Prostate gland (tissue), 2 donors: ENCODE results near the gene OR10V1. TPM values are rescaled to one million over a fixed set of nuclear protein-coding genes. Genes with fewer than 3 reads are reported as not detected.

Experiments used
- DNase-seq: peaks from one replicate; pipeline ENCODE4 v3.0.0-alpha.2; 2019; ENCODE audit warnings: low spot score
- H3K27ac ChIP-seq, 2 donors: fragments of 200-600 bp; sonication (generic); 2 replicates each; pipeline ENCODE4 v1.5.1; 2017 to 2019
- H3K27me3 ChIP-seq: fragments of 200-600 bp; sonication (generic); replicated peaks from 2 replicates; pipeline ENCODE4 v1.5.1; 2019; ENCODE audit not compliant: insufficient read depth
- H3K36me3 ChIP-seq, 2 donors: fragments of 200-600 bp; sonication (generic); 1 replicate in 1 of 2; 2 replicates in 1 of 2; pipeline versions ENCODE4 v1.5.1 to v1.8.1; 2017 to 2019
- H3K4me1 ChIP-seq: fragments of 200-600 bp; sonication (generic); replicated peaks from 2 replicates; pipeline ENCODE4 v1.5.1; 2019
- H3K4me3 ChIP-seq, 2 donors: fragments of 200-600 bp; sonication (generic); 2 replicates each; pipeline ENCODE4 v1.5.1; 2017 to 2019
- H3K9me3 ChIP-seq: fragments of 200-600 bp; sonication (generic); 2 replicates; pipeline ENCODE4 v1.5.1; 2017
- CTCF ChIP-seq, 4 experiments: fragments of 200-600 bp in 2 of 4; fragments of 450-650 bp in 2 of 4; sonication (generic) in 2 of 4; IDR thresholded peaks; 1 replicate in 3 of 4; 2 replicates in 1 of 4; pipeline ENCODE4 v1.5.1; 2016 to 2019; ENCODE audit warnings: antibody characterized with exemption in 4 of 4, mild to moderate bottlenecking in 2 of 4, moderate library complexity in 2 of 4
- POLR2A ChIP-seq: fragments of 450-650 bp; IDR thresholded peaks from one replicate; pipeline ENCODE4 v1.6.1; 2016; ENCODE audit warnings: antibody characterized with exemption, mild to moderate bottlenecking
- POLR2AphosphoS5 ChIP-seq: sonication (generic); formaldehyde crosslinking; IDR thresholded peaks from one replicate; pipeline ENCODE4 v1.6.1; 2017; ENCODE audit warnings: antibody characterized with exemption
- WGBS: methylation state at CpG from one replicate; pipeline ENCODE4 v1.1.5; 2018; 5-methylcytosine and 5-hydroxymethylcytosine counted together
- intact Hi-C: fragments of 100-400 bp; cut with DNase I; formaldehyde crosslinking; loops from one replicate; pipeline ENCODE4 v1.14.2; 2022
- total RNA-seq, 2 donors: library from RNA; depleted of rRNA; stranded (reverse); fragments of >200 nt; gene quantifications; one replicate each; pipeline ENCODE4 v1.1.0, GENCODE V29; 2016

Gene OR10V1
- total RNA-seq, 2 donors from 2014 or later: not detected

- 52% methylated on average over 2 of the region's 2 CpGs for WGBS
- no peak for DNase-seq
- intact Hi-C loops: no loop called here
- TF ChIP-seq CTCF (IDR thresholded peaks at IDR 0.05): no peak
- TF ChIP-seq POLR2AphosphoS5: no peak
- no peak for TF ChIP-seq POLR2A
- no peak overlapping the region for H3K27ac ChIP-seq
- H3K4me3 ChIP-seq: no peak overlapping the region
- H3K9me3 ChIP-seq: no peaks in the 10 kb centered on the region
- no peaks in the 10 kb centered on the region for H3K27me3 ChIP-seq
- H3K4me1 ChIP-seq: no peaks in the 10 kb centered on the region
- H3K36me3 ChIP-seq: no peaks in the 10 kb centered on the region
Observed at GRCh38 chr11:59719556-59719955, 5.9 kb upstream of the OR10V1 start.

- intact Hi-C loops: no loop called here
- Histone ChIP-seq H3K36me3 (no peaks in the 10 kb centered on the region), H3K4me1 (no peaks in the 10 kb centered on the region), H3K9me3 (no peaks in the 10 kb centered on the region), H3K4me3 (no peak overlapping the region), H3K27me3 (no peaks in the 10 kb centered on the region), H3K27ac (no peak overlapping the region)
- TF ChIP-seq CTCF (IDR thresholded peaks at IDR 0.05) (no peak), POLR2AphosphoS5 (no peak), POLR2A (no peak)
- 84% methylated on average over 3 of the region's 3 CpGs for WGBS
- DNase-seq: no peak
Observed at GRCh38 chr11:59716051-59716450, 2.4 kb upstream of the OR10V1 start.

DNA sequence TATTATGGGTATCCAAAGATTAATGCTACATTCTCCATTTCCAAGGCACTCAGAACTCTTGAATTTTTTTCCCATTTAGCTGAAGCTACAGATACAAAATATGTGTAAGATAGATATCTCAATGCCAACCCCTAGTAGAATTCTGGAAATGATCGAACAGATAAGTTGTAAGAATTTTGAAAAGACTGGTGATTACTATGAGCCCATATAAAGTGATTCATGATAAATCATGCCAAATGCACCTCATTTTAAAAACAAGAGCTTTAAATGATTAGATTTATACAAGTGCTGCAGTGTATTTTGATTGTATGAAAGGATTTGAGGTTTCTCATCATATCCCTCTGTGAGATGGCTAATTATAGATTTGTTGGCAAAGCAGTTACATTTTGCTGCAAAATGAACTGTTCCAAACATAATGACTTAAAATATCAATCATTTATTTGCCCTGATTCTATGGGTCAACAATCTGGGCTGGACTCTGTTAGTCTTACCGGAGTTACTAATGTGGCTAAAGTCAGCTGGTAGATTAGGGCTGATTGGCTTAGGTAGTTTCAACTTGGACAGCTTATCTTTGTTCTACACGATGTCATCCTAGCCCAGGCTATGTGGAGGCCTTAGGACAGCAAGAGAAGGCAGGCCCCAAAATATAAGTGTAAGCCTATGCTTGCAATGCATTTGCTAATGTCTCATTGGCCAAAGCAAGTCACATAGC lies 3.4 kb downstream of the OR10V1 start:
- Histone ChIP-seq H3K27me3 (no peaks in the 10 kb centered on the region), H3K4me1 (no peaks in the 10 kb centered on the region), H3K27ac (no peak overlapping the region), H3K36me3 (no peaks in the 10 kb centered on the region), H3K9me3 (no peaks in the 10 kb centered on the region), H3K4me3 (no peak overlapping the region)
- intact Hi-C loops: no loop called here
- 82% methylated on average over 3 of the region's 3 CpGs for WGBS
- TF ChIP-seq CTCF (IDR thresholded peaks at IDR 0.05): no peak
- TF ChIP-seq POLR2A: no peak
- TF ChIP-seq POLR2AphosphoS5: no peak
- DNase-seq: no peak

- Histone ChIP-seq H3K4me1 (no peaks in the 10 kb centered on the region), H3K9me3 (no peaks in the 10 kb centered on the region), H3K27me3 (no peaks in the 10 kb centered on the region), H3K4me3 (no peak overlapping the region), H3K36me3 (no peaks in the 10 kb centered on the region), H3K27ac (no peak overlapping the region)
- intact Hi-C loops: no loop called here
- no peak for DNase-seq
- TF ChIP-seq POLR2A (no peak), POLR2AphosphoS5 (no peak), CTCF (IDR thresholded peaks at IDR 0.05) (no peak)
- 47% methylated on average over 1 of the region's 1 CpG for WGBS
Observed at GRCh38 chr11:59708537-59708936, 5.1 kb downstream of the OR10V1 start.

DNA sequence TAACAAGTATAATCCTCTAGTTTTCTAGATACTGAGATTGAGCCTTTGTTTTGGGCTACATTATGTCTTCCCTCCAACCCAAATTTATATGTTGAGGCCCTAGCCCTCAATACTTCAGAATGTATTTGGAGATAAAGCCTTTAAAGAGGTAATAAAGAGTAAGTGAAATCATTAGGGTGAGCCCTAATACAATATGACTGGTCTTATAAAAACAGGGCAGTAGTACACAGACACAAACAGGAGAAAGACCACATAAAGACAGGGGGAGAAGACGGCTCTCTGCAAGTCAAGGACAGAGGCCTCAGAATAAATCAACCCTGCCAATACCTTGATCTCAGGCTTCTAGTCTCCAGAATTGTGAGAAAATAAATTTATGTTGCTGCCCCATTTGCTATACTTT lies 6.3 kb downstream of the OR10V1 start:
- intact Hi-C loops: no loop called here
- 24% methylated on average over 1 of the region's 1 CpG for WGBS
- H3K4me3 ChIP-seq: no peak overlapping the region
- no peaks in the 10 kb centered on the region for H3K27me3 ChIP-seq
- no peaks in the 10 kb centered on the region for H3K36me3 ChIP-seq
- no peaks in the 10 kb centered on the region for H3K4me1 ChIP-seq
- H3K27ac ChIP-seq: no peak overlapping the region
- no peak for TF ChIP-seq POLR2A
- TF ChIP-seq CTCF (IDR thresholded peaks at IDR 0.05): no peak
- TF ChIP-seq POLR2AphosphoS5: no peak
- DNase-seq: no peak
- no peaks in the 10 kb centered on the region for H3K9me3 ChIP-seq
